ENCODE data around the gene CDK1.

CDK1 gene

GRCh38 chr10:60799971-60800650 is 21.8 kb downstream of the CDK1 start:
- TF ChIP-seq CTCF (IDR thresholded peaks at IDR 0.05; ENCODE audit: low read length, missing control alignments), result no peak
- no peak overlapping the region for H3K4me3 ChIP-seq (replicated peaks; ENCODE audit: low read depth, low read length)
- DNase-seq (ENCODE audit: low read depth), result no peak

GRCh38 chr10:60800918-60801317 is 22.6 kb downstream of the CDK1 start:
- no peak for DNase-seq (ENCODE audit: low read depth)
- H3K4me3 ChIP-seq (replicated peaks; ENCODE audit: low read depth, low read length), result no peak overlapping the region
- no peak for TF ChIP-seq CTCF (IDR thresholded peaks at IDR 0.05; ENCODE audit: low read length, missing control alignments)

- TF ChIP-seq CTCF (IDR thresholded peaks at IDR 0.05; ENCODE audit: low read length, missing control alignments), result no peak
- peak; percentile 58 for DNase-seq (ENCODE audit: low read depth)
- H3K4me3 ChIP-seq (replicated peaks; ENCODE audit: low read depth, low read length), result no peak overlapping the region
Measured at GRCh38 chr10:60801522-60801921, 23.2 kb downstream of the CDK1 start.

- no peak for TF ChIP-seq CTCF (IDR thresholded peaks at IDR 0.05; ENCODE audit: low read length, missing control alignments)
- no peak for DNase-seq (ENCODE audit: low read depth)
- no peak overlapping the region for H3K4me3 ChIP-seq (replicated peaks; ENCODE audit: low read depth, low read length)
Measured at GRCh38 chr10:60803433-60803832, 25.2 kb downstream of the CDK1 start.

- DNase-seq (ENCODE audit: low read depth), result no peak
- TF ChIP-seq CTCF (IDR thresholded peaks at IDR 0.05; ENCODE audit: low read length, missing control alignments), result no peak
- H3K4me3 ChIP-seq (replicated peaks; ENCODE audit: low read depth, low read length), result no peak overlapping the region
Measured at GRCh38 chr10:60803865-60804264, 25.6 kb downstream of the CDK1 start.

- no peak for DNase-seq (ENCODE audit: low read depth)
- no peak for TF ChIP-seq CTCF (IDR thresholded peaks at IDR 0.05; ENCODE audit: low read length, missing control alignments)
- H3K4me3 ChIP-seq (replicated peaks; ENCODE audit: low read depth, low read length), result no peak overlapping the region
Measured at GRCh38 chr10:60806921-60807320, 28.6 kb downstream of the CDK1 start.

GRCh38 chr10:60807499-60807898 is 29.2 kb downstream of the CDK1 start:
- DNase-seq (ENCODE audit: low read depth), result no peak
- TF ChIP-seq CTCF (IDR thresholded peaks at IDR 0.05; ENCODE audit: low read length, missing control alignments), result no peak
- no peak overlapping the region for H3K4me3 ChIP-seq (replicated peaks; ENCODE audit: low read depth, low read length)
